Measurements from ENCODE around the gene AOPEP. TPM values are rescaled to one million over a fixed set of nuclear protein-coding genes. Genes with fewer than 3 reads are reported as not detected.

AOPEP gene
- total and polyA plus RNA-seq, 2 of the 13 experiments (the other 11 are each of a cell fraction or from before 2014, with no cell fraction given): 22.2 to 41.6 TPM

DNA sequence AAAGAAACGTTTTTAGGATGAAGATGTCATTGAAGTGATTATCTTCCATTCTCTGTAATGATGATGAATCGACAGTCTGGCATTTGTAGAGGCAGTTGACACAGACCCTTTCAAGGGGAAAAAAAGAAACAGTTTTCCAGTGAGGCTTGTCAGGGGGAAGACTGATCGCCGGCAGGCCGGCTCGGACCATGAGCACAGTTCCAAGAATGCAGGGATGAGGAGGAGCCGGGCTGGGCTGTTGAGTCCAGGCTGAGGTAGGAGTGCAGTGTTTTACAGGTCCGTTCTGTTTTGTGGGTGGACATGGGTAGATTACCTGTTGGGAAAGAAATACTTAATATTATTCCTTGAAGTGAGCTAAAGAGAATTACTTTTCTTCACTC lies 194.6 kb downstream of the AOPEP start:
- intact Hi-C loops (cut with micrococcal nuclease; ENCODE audit: unreplicated experiment) (loop anchor here (5.0 kb wide), 1 partner anchor 76 kb away; no protein-coding TSS in a partner anchor), in situ Hi-C loops (cut with HindIII; ENCODE audit: extremely low pct_ligation_motif_present, low pct_unique_long_range_greater_than_20kb) (no loop called here)
- no TSS peak for BruUV-seq (replicated peaks)
- FAIRE-seq (no peak), DNase-seq (ENCODE audit: low spot score) (no peak), ATAC-seq (no peak)
- H3K4me2 ChIP-seq (ENCODE audit: low read depth, low read length): 0 out of 2 replicates have a peak overlapping the region, but pooled peaks have one; percentile 69
- ChIA-PET CTCF (ENCODE audit: low intra/inter-chr PET ratio, low total read pairs) (no interaction called here), POLR2A (no interaction called here)
- WGBS (ENCODE audit: low lambda C conversion rate): 51% methylated on average over 8 of the region's 8 CpGs
- no peaks in the 10 kb centered on the region for H3K79me2 ChIP-seq (ENCODE audit: insufficient read depth, low read length)
- H2AFZ ChIP-seq (ENCODE audit: low read length): no peak overlapping the region
- H3K36me3 ChIP-seq (replicated peaks in 1 of 2; ENCODE audit: control insufficient read depth in 1 of 2, insufficient read depth in 2 of 2, low read length in 2 of 2): no peaks in the 10 kb centered on the region
- H3K4me3 ChIP-seq (replicated peaks in 1 of 3; ENCODE audit: insufficient read depth in 1 of 3, low read depth in 2 of 3, low read length in 3 of 3): no peak overlapping the region
- peak overlapping the region; percentile 84 for H3K27ac ChIP-seq (ENCODE audit: extremely low read length, insufficient read depth, low read length)
- H3K9me3 ChIP-seq (ENCODE audit: low read length): no peaks in the 10 kb centered on the region
- peak overlapping the region; percentile 65; the same call in 1 of the 2 replicates for H3K9ac ChIP-seq (ENCODE audit: insufficient read depth, low read depth, low read length)
- TF ChIP-seq ZSCAN25 (CRISPR knock-in tag; IDR thresholded peaks at IDR 0.05): 0 out of 2 replicates have a peak, but pooled peaks have one; percentile 29
- TF ChIP-seq, protein P1, sequence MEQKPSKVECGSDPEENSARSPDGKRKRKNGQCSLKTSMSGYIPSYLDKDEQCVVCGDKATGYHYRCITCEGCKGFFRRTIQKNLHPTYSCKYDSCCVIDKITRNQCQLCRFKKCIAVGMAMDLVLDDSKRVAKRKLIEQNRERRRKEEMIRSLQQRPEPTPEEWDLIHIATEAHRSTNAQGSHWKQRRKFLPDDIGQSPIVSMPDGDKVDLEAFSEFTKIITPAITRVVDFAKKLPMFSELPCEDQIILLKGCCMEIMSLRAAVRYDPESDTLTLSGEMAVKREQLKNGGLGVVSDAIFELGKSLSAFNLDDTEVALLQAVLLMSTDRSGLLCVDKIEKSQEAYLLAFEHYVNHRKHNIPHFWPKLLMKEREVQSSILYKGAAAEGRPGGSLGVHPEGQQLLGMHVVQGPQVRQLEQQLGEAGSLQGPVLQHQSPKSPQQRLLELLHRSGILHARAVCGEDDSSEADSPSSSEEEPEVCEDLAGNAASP (CRISPR knock-in tag; IDR thresholded peaks at IDR 0.05; ENCODE audit: borderline replicate concordance): no peak
- TF ChIP-seq JUN (CRISPR knock-in tag; IDR thresholded peaks at IDR 0.05): no peak
- TF ChIP-seq JARID2 (CRISPR knock-in tag; IDR thresholded peaks at IDR 0.05; ENCODE audit: insufficient replicate concordance): no peak
- TF ChIP-seq SP4 (CRISPR knock-in tag; IDR thresholded peaks at IDR 0.05): no peak
- TF ChIP-seq ZNF720 (CRISPR knock-in tag; IDR thresholded peaks at IDR 0.05): no peak
- TF ChIP-seq FOSL2 (CRISPR knock-in tag; IDR thresholded peaks at IDR 0.05): 0 out of 2 replicates have a peak, but pooled peaks have one; percentile 6
- peak; percentile 86 for TF ChIP-seq ZNF263 (CRISPR knock-in tag; IDR thresholded peaks at IDR 0.05)
- TF ChIP-seq ZNF264 (CRISPR knock-in tag; IDR thresholded peaks at IDR 0.05): no peak
- H3K27me3 ChIP-seq (ENCODE audit: control insufficient read depth in 1 of 2, insufficient read depth in 2 of 2, low read length in 2 of 2): no peaks in the 10 kb centered on the region
- no peaks in the 10 kb centered on the region for H4K20me1 ChIP-seq (ENCODE audit: insufficient read depth, low read length)
- H3K4me1 ChIP-seq (ENCODE audit: insufficient read depth, low read length): peaks cover 86% of the 10 kb centered on the region
